Measurements from ENCODE around the gene ZNF618. TPM values are rescaled to one million over a fixed set of nuclear protein-coding genes. Genes with fewer than 3 reads are reported as not detected.

ZNF618 gene
- total RNA-seq, 2 donors from 2014 or later: 4.6 to 11.3 TPM

- H3K36me3 ChIP-seq: no peaks in the 10 kb centered on the region
- H3K4me3 ChIP-seq: no peak overlapping the region
- no peaks in the 10 kb centered on the region for H3K9me3 ChIP-seq
- 65% methylated on average over 7 of the region's 7 CpGs for WGBS
- intact Hi-C loops (cut with DNase I): no loop called here
- no peak for DNase-seq (ENCODE audit: low spot score)
- no peak overlapping the region for H3K27ac ChIP-seq
- H3K27me3 ChIP-seq (replicated peaks; ENCODE audit: insufficient read depth): no peaks in the 10 kb centered on the region
- TF ChIP-seq POLR2A (IDR thresholded peaks at IDR 0.05): no peak
- TF ChIP-seq CTCF (IDR thresholded peaks at IDR 0.05): no peak
- no peak for TF ChIP-seq POLR2AphosphoS5 (IDR thresholded peaks at IDR 0.05)
- H3K4me1 ChIP-seq (replicated peaks): no peaks in the 10 kb centered on the region
These were observed 179.8 kb downstream of the ZNF618 start for GRCh38 chr9:114055894-114056293.

GRCh38 chr9:114056527-114056926, 180.4 kb downstream of the ZNF618 start:
- WGBS: 82% methylated on average over 5 of the region's 5 CpGs
- no peaks in the 10 kb centered on the region for H3K4me1 ChIP-seq (replicated peaks)
- intact Hi-C loops (cut with DNase I): no loop called here

GRCh38 chr9:114057161-114057885, 181.2 kb downstream of the ZNF618 start:
- no peak for TF ChIP-seq POLR2A (IDR thresholded peaks at IDR 0.05)
- no peak for TF ChIP-seq CTCF (IDR thresholded peaks at IDR 0.05)
- TF ChIP-seq POLR2AphosphoS5 (IDR thresholded peaks at IDR 0.05): no peak
- H3K9me3 ChIP-seq: no peaks in the 10 kb centered on the region
- H3K4me1 ChIP-seq (replicated peaks): no peaks in the 10 kb centered on the region
- 51% methylated on average over 7 of the region's 7 CpGs for WGBS
- no peak overlapping the region for H3K4me3 ChIP-seq
- no peaks in the 10 kb centered on the region for H3K27me3 ChIP-seq (replicated peaks; ENCODE audit: insufficient read depth)
- intact Hi-C loops (cut with DNase I): no loop called here
- no peaks in the 10 kb centered on the region for H3K36me3 ChIP-seq
- H3K27ac ChIP-seq: no peak overlapping the region
- DNase-seq (ENCODE audit: low spot score): no peak

More at GRCh38 chr9:114056527-114056926, 180.4 kb downstream of the ZNF618 start:
- H3K36me3 ChIP-seq: no peaks in the 10 kb centered on the region
- H3K4me3 ChIP-seq: no peak overlapping the region
- DNase-seq (ENCODE audit: low spot score): no peak
- no peaks in the 10 kb centered on the region for H3K9me3 ChIP-seq
- H3K27ac ChIP-seq: no peak overlapping the region
- H3K27me3 ChIP-seq (replicated peaks; ENCODE audit: insufficient read depth): no peaks in the 10 kb centered on the region
- no peak for TF ChIP-seq POLR2A (IDR thresholded peaks at IDR 0.05)
- no peak for TF ChIP-seq POLR2AphosphoS5 (IDR thresholded peaks at IDR 0.05)
- TF ChIP-seq CTCF (IDR thresholded peaks at IDR 0.05): no peak

GRCh38 chr9:114058688-114059046, 182.6 kb downstream of the ZNF618 start:
- no peak for DNase-seq (ENCODE audit: low spot score)
- TF ChIP-seq POLR2A (IDR thresholded peaks at IDR 0.05): no peak
- Histone ChIP-seq H3K4me3 (no peak overlapping the region), H3K36me3 (no peaks in the 10 kb centered on the region), H3K9me3 (no peaks in the 10 kb centered on the region), H3K27ac (no peak overlapping the region), H3K4me1 (replicated peaks) (no peaks in the 10 kb centered on the region), H3K27me3 (replicated peaks; ENCODE audit: insufficient read depth) (no peaks in the 10 kb centered on the region)
- intact Hi-C loops (cut with DNase I): no loop called here
- 80% methylated on average over 4 of the region's 4 CpGs for WGBS

GRCh38 chr9:114059047-114059803, 183.1 kb downstream of the ZNF618 start:
- H3K36me3 ChIP-seq: no peaks in the 10 kb centered on the region
- no peak overlapping the region for H3K27ac ChIP-seq
- no peaks in the 10 kb centered on the region for H3K4me1 ChIP-seq (replicated peaks)
- no peak overlapping the region for H3K4me3 ChIP-seq
- TF ChIP-seq CTCF (IDR thresholded peaks at IDR 0.05) (no peak), POLR2A (IDR thresholded peaks at IDR 0.05) (no peak), POLR2AphosphoS5 (IDR thresholded peaks at IDR 0.05) (no peak)
- WGBS: 84% methylated on average over 8 of the region's 8 CpGs
- no peaks in the 10 kb centered on the region for H3K9me3 ChIP-seq
- no peaks in the 10 kb centered on the region for H3K27me3 ChIP-seq (replicated peaks; ENCODE audit: insufficient read depth)
- intact Hi-C loops (cut with DNase I): no loop called here
- DNase-seq (ENCODE audit: low spot score): no peak

Data from prostate gland (tissue), 2 donors.